Mesendoderm (in vitro differentiated cells): Measurements from ENCODE around the gene CHRM4.

Experiments
- DNase-seq: peaks from one replicate; pipeline ENCODE4 v3.0.0; 2013
- H2AK5ac ChIP-seq: 2 replicates; pipeline ENCODE4 v1.6.1; 2013; ENCODE audit warnings: low read length, inconsistent platforms
- H2BK120ac ChIP-seq: 2 replicates; pipeline ENCODE4 v1.6.1; 2013; ENCODE audit warnings: low read depth, mild to moderate bottlenecking, low read length, moderate library complexity, mixed read lengths
- H2BK15ac ChIP-seq: replicated peaks from 2 replicates; pipeline ENCODE4 v1.6.1; 2013; ENCODE audit warnings: low read depth, mild to moderate bottlenecking, moderate library complexity
- H2BK5ac ChIP-seq: 2 replicates; pipeline ENCODE4 v1.6.1; 2013; ENCODE audit warnings: low read length, inconsistent platforms
- H3K18ac ChIP-seq: 2 replicates; pipeline ENCODE4 v1.6.1; 2013; ENCODE audit warnings: mild to moderate bottlenecking, low read length, mixed read lengths
- H3K23ac ChIP-seq: one replicate; pipeline ENCODE4 v1.6.1; 2013; ENCODE audit warnings: low read length
- H3K27ac ChIP-seq: 2 replicates; pipeline ENCODE4 v1.5.1; 2013; ENCODE audit warnings: low read depth, mild to moderate bottlenecking, inconsistent platforms, low read length, moderate library complexity
- H3K27me3 ChIP-seq: 2 replicates; pipeline ENCODE4 v1.6.1; 2013; ENCODE audit warnings: low read length, control low read depth, mild to moderate bottlenecking, inconsistent platforms; ENCODE audit not compliant: insufficient read depth, poor library complexity
- H3K36me3 ChIP-seq: 2 replicates; pipeline ENCODE4 v1.6.1; 2013; ENCODE audit warnings: low read length, inconsistent platforms; ENCODE audit not compliant: control insufficient read depth, insufficient read depth
- H3K4ac ChIP-seq: one replicate; pipeline ENCODE4 v1.6.1; 2013; ENCODE audit warnings: low read depth, mild to moderate bottlenecking, low read length, moderate library complexity
- H3K4me1 ChIP-seq: 2 replicates; pipeline ENCODE4 v1.6.1; 2013; ENCODE audit warnings: low read depth, low read length, inconsistent platforms; ENCODE audit not compliant: control insufficient read depth
- H3K4me2 ChIP-seq: 2 replicates; pipeline ENCODE4 v1.6.1; 2013; ENCODE audit warnings: low read length
- H3K4me3 ChIP-seq: 2 replicates; pipeline ENCODE4 v1.5.1; 2013; ENCODE audit warnings: mild to moderate bottlenecking, low read length
- H3K56ac ChIP-seq: one replicate; pipeline ENCODE4 v1.6.1; 2013; ENCODE audit warnings: low read length
- H3K79me1 ChIP-seq: 2 replicates; pipeline ENCODE4 v1.6.1; 2013; ENCODE audit warnings: low read length, inconsistent platforms
- H3K79me2 ChIP-seq: 2 replicates; pipeline ENCODE4 v1.6.1; 2013; ENCODE audit warnings: mild to moderate bottlenecking, low read length; ENCODE audit not compliant: control insufficient read depth, insufficient read depth
- H3K9ac ChIP-seq: 2 replicates; pipeline ENCODE4 v1.6.1; 2013; ENCODE audit warnings: low read length, inconsistent platforms
- H4K5ac ChIP-seq: one replicate; pipeline ENCODE4 v1.6.1; 2013; ENCODE audit warnings: low read length
- H4K8ac ChIP-seq: one replicate; pipeline ENCODE4 v1.6.1; 2013; ENCODE audit warnings: low read depth, mild to moderate bottlenecking, control low read depth, low read length, moderate library complexity
- WGBS: extraction: QIAGEN DNeasy Blood & Tissue Kit; methylation state at CpG from one replicate; pipeline ENCODE4 v1.1.7; 2013; ENCODE audit warnings: low lambda C conversion rate, missing lambda C conversion rate; ENCODE audit not compliant: insufficient coverage; ENCODE audit errors: extremely low coverage; 5-methylcytosine and 5-hydroxymethylcytosine counted together

Gene CHRM4

GRCh38 chr11:46350695-46351094 is 40.9 kb downstream of the CHRM4 start:
- H4K5ac ChIP-seq, result no peak overlapping the region
- H3K79me1 ChIP-seq, result peaks cover 34% of the 10 kb centered on the region
- H2AK5ac ChIP-seq, result no peak overlapping the region
- no peaks in the 10 kb centered on the region for H3K36me3 ChIP-seq
- H3K56ac ChIP-seq, result peak overlapping the region; percentile 53
- WGBS, result no CpG with 5 or more reads among the region's 3 CpGs
- no peak overlapping the region for H2BK5ac ChIP-seq
- peaks cover 41% of the 10 kb centered on the region for H3K79me2 ChIP-seq
- H2BK15ac ChIP-seq, result no peak overlapping the region
- H3K27me3 ChIP-seq, result no peaks in the 10 kb centered on the region
- H3K18ac ChIP-seq, result no peak overlapping the region
- H2BK120ac ChIP-seq, result no peak overlapping the region
- no peak overlapping the region for H3K23ac ChIP-seq
- H4K8ac ChIP-seq, result no peak overlapping the region
- H3K4me3 ChIP-seq, result no peak overlapping the region
- no peak overlapping the region for H3K4ac ChIP-seq
- no peak overlapping the region for H3K9ac ChIP-seq
- H3K4me2 ChIP-seq, result no peak overlapping the region
- peaks cover 10% of the 10 kb centered on the region for H3K4me1 ChIP-seq
- H3K27ac ChIP-seq, result no peak overlapping the region
- no peak for DNase-seq

- Histone ChIP-seq H3K79me1 (peaks cover 30% of the 10 kb centered on the region), H3K4me2 (peak overlapping the region; percentile 78), H3K18ac (no peak overlapping the region), H3K56ac (peak overlapping the region; percentile 93), H4K5ac (no peak overlapping the region), H3K27ac (no peak overlapping the region), H3K27me3 (no peaks in the 10 kb centered on the region), H3K4me1 (peaks cover 13% of the 10 kb centered on the region), H3K23ac (no peak overlapping the region), H4K8ac (no peak overlapping the region), H2BK120ac (no peak overlapping the region), H3K4ac (no peak overlapping the region), H3K4me3 (no peak overlapping the region), H2BK5ac (no peak overlapping the region), H3K9ac (peak overlapping the region; percentile 87), H2AK5ac (peak overlapping the region; percentile 35), H2BK15ac (no peak overlapping the region), H3K36me3 (no peaks in the 10 kb centered on the region), H3K79me2 (peaks cover 34% of the 10 kb centered on the region)
- no peak for DNase-seq
- WGBS, result no CpG with 5 or more reads among the region's 18 CpGs
Observed at GRCh38 chr11:46348566-46349401, 42.8 kb downstream of the CHRM4 start.

GRCh38 chr11:46347637-46348311 is 43.8 kb downstream of the CHRM4 start:
- Histone ChIP-seq H2BK120ac (no peak overlapping the region), H3K79me1 (peaks cover 22% of the 10 kb centered on the region), H3K18ac (peak overlapping the region; percentile 25), H3K27ac (no peak overlapping the region), H3K23ac (peak overlapping the region; percentile 84), H2BK15ac (no peak overlapping the region), H3K27me3 (no peaks in the 10 kb centered on the region), H3K79me2 (peaks cover 25% of the 10 kb centered on the region), H3K4me2 (peak overlapping the region; percentile 78), H3K4ac (no peak overlapping the region), H2BK5ac (no peak overlapping the region), H2AK5ac (no peak overlapping the region), H3K56ac (peak overlapping the region; percentile 93), H3K36me3 (no peaks in the 10 kb centered on the region), H4K8ac (no peak overlapping the region), H3K4me3 (peak overlapping the region; percentile 73), H3K9ac (peak overlapping the region; percentile 87), H3K4me1 (peaks cover 17% of the 10 kb centered on the region), H4K5ac (no peak overlapping the region)
- no peak for DNase-seq
- WGBS, result no CpG with 5 or more reads among the region's 63 CpGs

GRCh38 chr11:46346886-46347636 is 44.5 kb downstream of the CHRM4 start, which contains the start of gene DGKZ:
TSS of gene DGKZ (plus strand) at chr11:46347463. CDS start at chr11:46347660, 197 bp downstream.
- Histone ChIP-seq H3K79me2 (peaks cover 22% of the 10 kb centered on the region), H3K9ac (peak within 1 kb of the TSS; percentile 87), H3K4ac (no peak within 1 kb of the TSS), H3K4me3 (peak within 1 kb of the TSS; percentile 73), H2AK5ac (peak within 1 kb of the TSS; percentile 67), H3K4me1 (peaks cover 21% of the 10 kb centered on the region), H3K4me2 (peak within 1 kb of the TSS; percentile 78), H3K27ac (no peak within 1 kb of the TSS), H3K27me3 (no peaks in the 10 kb centered on the region), H4K8ac (no peak within 1 kb of the TSS), H2BK5ac (no peak within 1 kb of the TSS), H2BK15ac (no peak within 1 kb of the TSS), H3K23ac (peak within 1 kb of the TSS; percentile 84), H3K18ac (peak within 1 kb of the TSS; percentile 25), H2BK120ac (no peak within 1 kb of the TSS), H3K56ac (peak within 1 kb of the TSS; percentile 95), H4K5ac (no peak within 1 kb of the TSS), H3K79me1 (peaks cover 18% of the 10 kb centered on the region), H3K36me3 (no peaks in the 10 kb centered on the region)
- WGBS, result no CpG with 5 or more reads among the region's 80 CpGs
- DNase-seq, result peak; percentile 84

- H2AK5ac ChIP-seq, result peak overlapping the region; percentile 67
- H3K27me3 ChIP-seq, result no peaks in the 10 kb centered on the region
- no peak overlapping the region for H4K8ac ChIP-seq
- H3K4me2 ChIP-seq, result no peak overlapping the region
- no peak overlapping the region for H2BK5ac ChIP-seq
- peak overlapping the region; percentile 65 for H3K18ac ChIP-seq
- WGBS, result no CpG with 5 or more reads among the region's 10 CpGs
- no peak overlapping the region for H3K4me3 ChIP-seq
- no peak for DNase-seq
- peaks cover 18% of the 10 kb centered on the region for H3K79me2 ChIP-seq
- H3K56ac ChIP-seq, result peak overlapping the region; percentile 22
- no peak overlapping the region for H2BK15ac ChIP-seq
- H4K5ac ChIP-seq, result no peak overlapping the region
- peaks cover 14% of the 10 kb centered on the region for H3K79me1 ChIP-seq
- no peak overlapping the region for H3K4ac ChIP-seq
- no peak overlapping the region for H2BK120ac ChIP-seq
- H3K23ac ChIP-seq, result no peak overlapping the region
- H3K36me3 ChIP-seq, result no peaks in the 10 kb centered on the region
- H3K4me1 ChIP-seq, result peaks cover 27% of the 10 kb centered on the region
- no peak overlapping the region for H3K9ac ChIP-seq
- H3K27ac ChIP-seq, result no peak overlapping the region
Observed at GRCh38 chr11:46345881-46346484, 45.6 kb downstream of the CHRM4 start.
